ENCODE results near the gene FOCAD.

DNA sequence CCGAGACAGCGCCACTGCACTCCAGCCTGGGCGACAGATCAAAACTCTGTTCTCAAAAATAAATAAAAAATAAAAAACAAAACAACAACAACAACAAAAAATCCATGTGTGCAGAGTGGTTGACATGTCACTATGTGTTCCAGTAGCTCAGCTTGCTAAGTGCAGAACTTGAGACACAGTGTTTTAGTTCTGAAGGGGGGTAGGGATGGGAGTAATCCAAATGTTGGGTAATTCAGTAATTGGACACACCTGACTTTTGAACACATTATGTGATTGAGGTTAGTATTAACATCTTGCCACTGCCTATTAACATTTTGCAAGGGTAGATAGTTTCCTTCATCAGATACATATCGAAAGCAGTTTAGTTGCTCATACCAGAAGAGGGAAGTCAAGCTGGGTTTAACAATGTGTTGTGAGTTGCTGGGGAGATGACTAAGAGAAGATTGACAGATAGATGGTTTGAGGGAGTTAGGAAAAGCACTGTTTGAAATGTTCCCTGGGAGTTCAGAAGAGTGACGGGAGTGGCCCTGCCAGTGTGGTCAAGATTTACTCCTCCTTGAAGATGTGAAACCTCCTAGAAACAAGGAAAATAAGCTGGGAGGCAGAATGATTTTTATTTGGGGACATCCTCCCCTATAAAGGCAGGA is 346.5 kb downstream of the FOCAD start:
- TF ChIP-seq CTCF (IDR thresholded peaks at IDR 0.05; ENCODE audit: low read depth, low read length, poor library complexity, severe bottlenecking) (no peak), EZH2phosphoT487 (IDR thresholded peaks at IDR 0.05; ENCODE audit: borderline replicate concordance, low read length) (no peak)

All from DOHH2 (cell line).